Common myeloid progenitor, CD34-positive (primary cell): ENCODE data around the gene PRDM8.
"Not testable (repeated sequence)": the region's sequence is repeated elsewhere in the genome, so short reads cannot be mapped to it uniquely, and the experiment has no call there.

ENCODE experiments used
- CTCF ChIA-PET: fragments of 350-600 bp; sonication (Branson Sonifier 250); formaldehyde crosslinking; loops from one replicate; lab custom pipeline; 2021; ENCODE audit warnings: antibody characterized with exemption; lab: Charles Lee
- POLR2A ChIA-PET: fragments of 350-600 bp; sonication (Branson Sonifier 250); formaldehyde crosslinking; loops from one replicate; lab custom pipeline; 2021; ENCODE audit warnings: antibody characterized with exemption; lab: Charles Lee
- DNase-seq, 3 donors: peaks; one replicate each; pipeline versions ENCODE4 v3.0.0 to v3.0.0-alpha.2; 2013
- H3K27ac ChIP-seq, 2 experiments: 1 replicate in 1 of 2; 2 replicates in 1 of 2; pipeline ENCODE4 v1.7.0; 2013; ENCODE audit warnings: inconsistent platforms in 2 of 2, low read length in 2 of 2, mild to moderate bottlenecking in 2 of 2, low read depth in 1 of 2, moderate library complexity in 1 of 2; ENCODE audit not compliant: severe bottlenecking in 2 of 2, insufficient read depth in 1 of 2, poor library complexity in 1 of 2
- H3K27me3 ChIP-seq, 5 experiments: replicated peaks in 2 of 5; 1 replicate in 3 of 5; 2 replicates in 2 of 5; pipeline versions ENCODE4 v1.6.1 to v1.7.0; 2013; ENCODE audit warnings: low read length in 4 of 5, mild to moderate bottlenecking in 2 of 5, moderate library complexity in 2 of 5, inconsistent platforms in 1 of 5; ENCODE audit not compliant: insufficient read depth in 5 of 5, control insufficient read depth in 4 of 5
- H3K36me3 ChIP-seq, 4 experiments: 1 replicate in 2 of 4; 2 replicates in 2 of 4; pipeline versions ENCODE4 v1.6.1 to v1.7.0; 2013; ENCODE audit warnings: low read length in 3 of 4, control low read depth in 1 of 4, mild to moderate bottlenecking in 1 of 4; ENCODE audit not compliant: control insufficient read depth in 4 of 4, insufficient read depth in 4 of 4
- H3K4me1 ChIP-seq, 4 experiments: 1 replicate in 3 of 4; 2 replicates in 1 of 4; pipeline versions ENCODE4 v1.6.1 to v1.7.1; 2013; ENCODE audit warnings: low read length in 3 of 4, mild to moderate bottlenecking in 3 of 4, control low read depth in 1 of 4, inconsistent platforms in 1 of 4, moderate library complexity in 1 of 4; ENCODE audit not compliant: control insufficient read depth in 4 of 4, insufficient read depth in 4 of 4; ENCODE audit errors: control extremely low read depth in 1 of 4
- H3K4me3 ChIP-seq, 7 experiments: 1 replicate in 4 of 7; 2 replicates in 3 of 7; pipeline versions ENCODE4 v1.5.1 to v1.7.0; 2013; ENCODE audit warnings: mild to moderate bottlenecking in 7 of 7, low read length in 6 of 7, moderate library complexity in 6 of 7, inconsistent platforms in 2 of 7, low read depth in 2 of 7, control low read depth in 1 of 7; ENCODE audit not compliant: insufficient read depth in 4 of 7, control insufficient read depth in 1 of 7; ENCODE audit errors: extremely low read depth in 1 of 7
- H3K9me3 ChIP-seq, 5 experiments: 1 replicate in 4 of 5; 2 replicates in 1 of 5; pipeline versions ENCODE4 v1.6.1 to v1.7.1; 2013; ENCODE audit warnings: low read length in 4 of 5, mild to moderate bottlenecking in 2 of 5, inconsistent platforms in 1 of 5, low read depth in 1 of 5, moderate library complexity in 1 of 5; ENCODE audit not compliant: control insufficient read depth in 4 of 5, insufficient read depth in 2 of 5; ENCODE audit errors: control extremely low read depth in 1 of 5
- WGBS: methylation state at CpG from one replicate; pipeline ENCODE4 v1.1.5; 2013; ENCODE audit not compliant: insufficient coverage; 5-methylcytosine and 5-hydroxymethylcytosine counted together

PRDM8 gene

DNA sequence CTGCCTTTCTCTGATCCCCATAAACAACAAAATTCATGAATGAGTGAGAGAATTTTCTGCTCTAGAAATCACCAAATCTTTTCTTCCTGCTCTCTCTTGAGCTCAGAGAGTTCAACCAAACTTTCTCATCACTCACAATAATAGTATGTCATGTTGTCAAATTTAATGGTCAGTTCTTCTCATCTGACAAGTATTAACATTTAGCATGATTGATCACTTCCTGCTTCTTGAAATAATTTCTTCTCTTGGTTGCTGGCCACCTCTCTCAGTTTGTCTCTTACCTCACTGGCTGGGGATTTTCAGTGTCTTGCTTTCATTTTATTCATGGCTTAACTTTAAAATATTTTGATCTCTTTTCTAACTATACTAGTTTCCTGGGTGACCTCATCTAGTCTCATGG is 43.7 kb downstream of the PRDM8 start:
- Histone ChIP-seq H3K4me1 (no peaks in the 10 kb centered on the region), H3K9me3 (no peaks in the 10 kb centered on the region), H3K27ac (no peak overlapping the region), H3K36me3 (no peaks in the 10 kb centered on the region), H3K4me3 (no peak overlapping the region), H3K27me3 (no peaks in the 10 kb centered on the region)
- ChIA-PET POLR2A (no interaction called here), CTCF (interaction anchor here (1.3 kb wide), 1 partner anchor 25 kb away, joined by 3 read pairs; no protein-coding TSS in a partner anchor)
- DNase-seq = no peak

DNA sequence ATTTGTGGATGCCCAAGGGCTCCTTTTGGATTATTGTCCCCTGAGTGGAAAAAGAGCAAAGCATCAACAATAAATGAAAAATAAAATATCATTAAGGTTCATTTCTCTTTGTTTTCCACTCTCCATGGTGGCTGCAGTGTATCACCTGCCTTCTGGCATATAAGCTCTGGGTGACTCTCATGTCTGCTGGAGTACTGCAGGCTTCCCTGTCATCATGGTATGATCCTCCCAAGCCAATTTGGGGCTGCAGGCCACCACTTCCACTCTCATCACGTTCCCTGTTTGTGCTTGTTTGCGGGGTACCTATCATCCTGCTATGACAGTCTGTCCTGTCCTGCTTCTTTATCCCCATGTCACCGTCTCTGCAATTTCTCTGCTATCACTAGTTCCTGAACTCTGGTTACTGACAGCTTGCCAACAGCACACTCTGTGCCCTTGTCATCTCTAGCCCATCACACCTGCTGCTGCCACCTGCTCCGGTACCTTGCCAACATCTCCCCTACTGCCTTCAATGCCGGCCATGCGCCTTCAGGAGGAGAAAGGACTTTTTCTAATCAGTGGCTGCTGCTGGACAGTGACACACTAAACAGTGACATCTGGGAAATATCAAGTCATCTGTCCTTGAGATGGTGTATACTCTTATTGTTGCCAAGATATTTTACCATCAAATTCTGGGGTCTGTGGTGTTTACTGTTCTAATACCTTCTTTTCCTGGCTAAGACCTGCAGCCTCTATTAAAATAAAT is 46.1 kb downstream of the PRDM8 start:
- CTCF ChIA-PET = interaction anchor here (1.1 kb wide), 1 partner anchor 10 kb away, joined by 3 read pairs; no protein-coding TSS in a partner anchor
- no peaks in the 10 kb centered on the region for H3K9me3 ChIP-seq

DNA sequence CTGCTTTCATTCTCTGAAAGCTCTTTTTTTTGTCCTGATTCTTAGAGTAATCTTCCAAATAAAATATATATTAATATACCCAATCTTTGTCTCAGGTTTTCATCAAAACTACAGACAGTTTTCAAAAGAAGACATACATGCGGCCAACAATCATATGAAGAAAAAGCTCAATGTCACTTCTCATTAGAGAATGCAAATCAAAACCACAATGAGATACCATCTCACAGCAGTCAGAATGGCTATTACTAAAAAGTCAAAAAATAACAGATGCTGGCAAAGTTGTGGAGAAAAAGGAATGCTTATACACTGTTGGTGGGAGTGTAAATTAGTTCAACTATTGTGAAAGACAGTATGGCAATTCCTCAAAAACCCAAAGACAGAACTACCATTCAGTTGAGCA is 50.2 kb downstream of the PRDM8 start:
- H3K9me3 ChIP-seq, H3K4me1 ChIP-seq, H3K27ac ChIP-seq, H3K4me3 ChIP-seq, POLR2A ChIA-PET, H3K36me3 ChIP-seq, H3K27me3 ChIP-seq, DNase-seq: not testable (repeated sequence)
- CTCF ChIA-PET = interaction anchor here (0.9 kb wide), 1 partner anchor 35 kb away, joined by 3 read pairs; no protein-coding TSS in a partner anchor
- WGBS = no CpG with 5 or more reads among the region's 1 CpG

More for the DNA sequence above, 46.1 kb downstream of the PRDM8 start:
- Histone ChIP-seq H3K4me1 (no peaks in the 10 kb centered on the region), H3K4me3 (no peak overlapping the region), H3K36me3 (no peaks in the 10 kb centered on the region), H3K27me3 (no peaks in the 10 kb centered on the region), H3K27ac (no peak overlapping the region)
- DNase-seq = no peak
- 86% methylated on average over 4 of the region's 6 CpGs for whole genome bisulfite sequencing
- POLR2A ChIA-PET = no interaction called here

DNA sequence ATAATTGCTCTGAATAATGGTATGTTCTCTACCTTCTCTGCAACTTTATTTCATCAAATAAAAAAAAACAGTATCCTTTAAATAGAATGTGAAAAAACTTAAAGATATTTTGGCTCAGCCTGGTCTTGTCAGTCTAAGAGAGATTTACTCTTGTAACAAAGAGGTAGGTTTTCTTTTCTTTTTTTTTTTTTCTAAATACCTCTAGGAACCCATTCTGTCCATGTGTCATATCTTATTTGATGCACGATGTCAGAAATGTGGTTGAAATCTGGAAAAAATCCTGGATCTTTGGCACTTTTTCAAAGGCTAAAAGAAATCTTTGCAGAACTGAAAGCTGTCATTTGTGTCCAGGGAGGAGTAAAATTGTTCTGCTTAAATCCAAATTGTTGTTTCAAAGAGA is 51.8 kb downstream of the PRDM8 start:
- H3K36me3 ChIP-seq = no peaks in the 10 kb centered on the region
- no peak for DNase-seq
- H3K27me3 ChIP-seq = no peaks in the 10 kb centered on the region
- WGBS = 80% methylated on average over 1 of the region's 1 CpG
- H3K9me3 ChIP-seq = no peaks in the 10 kb centered on the region
- H3K4me3 ChIP-seq = no peak overlapping the region
- POLR2A ChIA-PET = no interaction called here
- CTCF ChIA-PET = no interaction called here
- no peak overlapping the region for H3K27ac ChIP-seq
- peaks cover 0 to 4% (median under 1%) of the 10 kb centered on the region in 4 experiments for H3K4me1 ChIP-seq

DNA sequence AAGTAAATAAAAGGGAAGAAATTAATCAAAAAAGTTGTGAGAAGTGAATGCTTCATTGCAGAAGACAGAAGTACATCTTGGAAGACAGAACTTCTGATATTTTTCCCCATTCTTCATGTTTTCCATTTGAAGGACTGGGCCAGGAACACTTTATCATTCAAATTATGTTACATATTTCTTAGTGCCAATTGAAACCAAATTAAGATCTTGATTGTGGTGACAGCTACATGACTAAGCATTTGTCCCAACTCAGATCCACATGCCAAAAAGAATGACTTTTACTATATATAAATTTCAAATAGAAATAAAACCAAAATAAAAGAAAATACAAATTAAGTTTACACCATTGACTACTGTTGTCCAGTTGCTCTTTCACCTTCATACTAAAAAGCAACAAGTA is 55.1 kb downstream of the PRDM8 start:
- Histone ChIP-seq H3K4me3 (no peak overlapping the region), H3K36me3 (no peaks in the 10 kb centered on the region), H3K27ac (no peak overlapping the region), H3K4me1 (peaks cover 0 to 4% (median under 1%) of the 10 kb centered on the region in 4 experiments), H3K9me3 (no peaks in the 10 kb centered on the region), H3K27me3 (peaks cover 0 to 17% (median 0%) of the 10 kb centered on the region in 5 experiments)
- ChIA-PET CTCF (no interaction called here), POLR2A (no interaction called here)
- DNase-seq = peak in 1 of 3 donors; percentile 58

DNA sequence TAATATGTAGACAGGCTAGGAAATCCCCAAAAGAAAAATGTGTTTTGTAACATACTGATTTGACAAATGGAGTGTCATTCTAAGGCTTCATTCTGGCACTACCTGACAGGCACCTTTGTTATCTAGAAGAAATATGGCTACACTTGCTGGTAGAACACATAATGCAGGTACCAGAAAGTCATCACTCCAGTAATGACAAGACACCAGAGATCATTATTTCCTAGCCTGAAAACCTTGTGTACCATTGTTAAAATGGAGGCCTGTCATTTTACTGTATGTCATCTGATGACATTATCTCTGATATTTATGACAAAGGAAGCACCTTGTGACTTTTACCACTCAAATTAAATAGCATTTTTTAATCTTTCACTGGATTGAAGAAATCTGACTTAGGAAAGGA is 55.6 kb downstream of the PRDM8 start:
- Histone ChIP-seq H3K9me3 (no peaks in the 10 kb centered on the region), H3K27ac (no peak overlapping the region), H3K4me1 (peaks cover 0 to 4% (median under 1%) of the 10 kb centered on the region in 4 experiments), H3K4me3 (no peak overlapping the region), H3K36me3 (no peaks in the 10 kb centered on the region), H3K27me3 (peaks cover 0 to 23% (median 0%) of the 10 kb centered on the region in 5 experiments)
- ChIA-PET CTCF (no interaction called here), POLR2A (no interaction called here)
- DNase-seq = no peak

DNA sequence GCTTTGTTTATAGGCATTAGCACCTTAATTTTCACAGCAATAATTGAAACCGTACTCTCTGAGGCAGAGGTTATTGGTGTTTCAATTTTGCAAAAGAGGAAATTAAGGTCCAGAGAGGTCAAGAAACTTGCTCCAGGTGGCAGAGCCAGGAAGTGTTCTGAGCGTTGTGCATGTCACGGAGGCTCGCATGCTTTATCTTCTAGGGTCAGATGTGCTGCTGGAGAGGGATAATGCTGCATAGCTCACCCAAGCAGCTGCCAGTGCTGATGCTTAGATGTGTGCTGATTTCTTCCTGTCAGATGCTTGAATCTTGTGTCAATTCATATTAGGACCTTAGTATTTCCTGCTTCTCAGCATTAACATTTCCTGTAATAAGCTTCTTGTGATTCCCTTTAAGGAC is 56.2 kb downstream of the PRDM8 start:
- Histone ChIP-seq H3K4me3 (no peak overlapping the region), H3K9me3 (no peaks in the 10 kb centered on the region), H3K27me3 (peaks cover 0 to 28% (median 2%) of the 10 kb centered on the region in 5 experiments), H3K4me1 (peaks cover 0 to 4% (median under 1%) of the 10 kb centered on the region in 4 experiments), H3K27ac (no peak overlapping the region), H3K36me3 (no peaks in the 10 kb centered on the region)
- DNase-seq = peak in 2 of 3 donors; percentile 46 to 57
- WGBS = 74% methylated on average over 4 of the region's 4 CpGs
- ChIA-PET POLR2A (no interaction called here), CTCF (interaction anchor here (0.7 to 0.9 kb wide), 2 partner anchors 9 to 113 kb away, joined by 3 read pairs; no protein-coding TSS in a partner anchor)
